Keratinocyte (primary cell): ENCODE measurements around the gene PAGE3. TPM values are rescaled to one million over a fixed set of nuclear protein-coding genes. Genes with fewer than 3 reads are reported as not detected.

Source experiments
- DNase-seq: peaks from one replicate; pipeline ENCODE4 v3.0.0-alpha.2; 2011; ENCODE audit warnings: low read depth, missing footprints, low spot score
- FAIRE-seq: peaks from 2 replicates; lab custom pipeline; 2011; peaks lifted over from hg19 to GRCh38; lab: Jason Lieb, UNC
- H2AFZ ChIP-seq: 2 replicates; pipeline ENCODE4 v1.6.0; 2012; ENCODE audit warnings: low read length, control low read depth, inconsistent platforms; ENCODE audit not compliant: control insufficient read depth
- H3K27ac ChIP-seq: 2 replicates; pipeline ENCODE4 v1.5.1; 2011; ENCODE audit warnings: low read length; ENCODE audit not compliant: control insufficient read depth, insufficient read depth
- H3K27me3 ChIP-seq: 3 replicates; pipeline ENCODE4 v1.6.0; 2011; ENCODE audit warnings: low read length; ENCODE audit not compliant: control insufficient read depth, insufficient read depth; ENCODE audit errors: extremely low read depth
- H3K36me3 ChIP-seq, 2 experiments: 2 replicates in 1 of 2; 3 replicates in 1 of 2; pipeline ENCODE4 v1.5.1; 2011; ENCODE audit warnings: low read length in 2 of 2, mild to moderate bottlenecking in 1 of 2; ENCODE audit not compliant: control insufficient read depth in 2 of 2, insufficient read depth in 2 of 2; ENCODE audit errors: extremely low read depth in 1 of 2
- H3K4me1 ChIP-seq: 3 replicates; pipeline ENCODE4 v1.5.1; 2011; ENCODE audit warnings: low read length; ENCODE audit not compliant: control insufficient read depth, insufficient read depth; ENCODE audit errors: extremely low read depth
- H3K4me2 ChIP-seq: 3 replicates; pipeline ENCODE4 v1.6.0; 2011; ENCODE audit warnings: low read depth, low read length; ENCODE audit not compliant: control insufficient read depth, insufficient read depth; ENCODE audit errors: extremely low read depth
- H3K4me3 ChIP-seq, 3 experiments: fragments of 200-600 bp in 1 of 3; sonication (generic) in 1 of 3; 2 replicates in 2 of 3; 3 replicates in 1 of 3; pipeline ENCODE4 v1.5.1; 2011 to 2016; ENCODE audit warnings: low read length in 3 of 3, mild to moderate bottlenecking in 3 of 3, control low read depth in 2 of 3, inconsistent platforms in 1 of 3, low read depth in 1 of 3, mixed read lengths in 1 of 3, mixed run types in 1 of 3, moderate library complexity in 1 of 3; ENCODE audit not compliant: control insufficient read depth in 2 of 3, insufficient read depth in 2 of 3; ENCODE audit errors: extremely low read depth in 1 of 3
- H3K79me2 ChIP-seq: 2 replicates; pipeline ENCODE4 v1.6.0; 2012; ENCODE audit warnings: low read length; ENCODE audit not compliant: control insufficient read depth, insufficient read depth
- H3K9ac ChIP-seq: 3 replicates; pipeline ENCODE4 v1.6.0; 2011; ENCODE audit warnings: low read length; ENCODE audit not compliant: control insufficient read depth, insufficient read depth; ENCODE audit errors: extremely low read depth
- H3K9me1 ChIP-seq: 3 replicates; pipeline ENCODE4 v1.6.0; 2011; ENCODE audit warnings: low read length; ENCODE audit not compliant: control insufficient read depth, insufficient read depth; ENCODE audit errors: extremely low read depth
- H3K9me3 ChIP-seq: 2 replicates; pipeline ENCODE4 v1.5.1; 2012; ENCODE audit warnings: low read depth, low read length; ENCODE audit not compliant: control insufficient read depth
- H4K20me1 ChIP-seq: 3 replicates; pipeline ENCODE4 v1.6.0; 2011; ENCODE audit warnings: low read length; ENCODE audit not compliant: control insufficient read depth, insufficient read depth; ENCODE audit errors: extremely low read depth
- CTCF ChIP-seq, 3 experiments: IDR thresholded peaks in 1 of 3; conservative IDR thresholded peaks in 1 of 3; optimal IDR thresholded peaks in 1 of 3; 2 replicates in 2 of 3; 3 replicates in 1 of 3; pipeline versions ENCODE3 to v1.5.1; 2011; ENCODE audit warnings: low read length in 3 of 3, mild to moderate bottlenecking in 3 of 3, moderate library complexity in 2 of 3, control low read depth in 1 of 3, inconsistent platforms in 1 of 3; ENCODE audit not compliant: insufficient read depth in 2 of 3; ENCODE audit errors: extremely low read depth in 1 of 3
- EZH2 ChIP-seq: IDR thresholded peaks from one replicate; pipeline ENCODE4 v1.6.1; 2012; ENCODE audit warnings: inconsistent platforms, mild to moderate bottlenecking, low read length, moderate library complexity
- dilution Hi-C: fragments of 300-500 bp; cut with MboI; formaldehyde crosslinking; loops from one replicate; pipeline ENCODE4 v1.7.0; 2020; ENCODE audit warnings: low sequenced_read_pairs; ENCODE audit not compliant: extremely low pct_ligation_motif_present
- polyA plus RNA-seq, 5 experiments: library from polyadenylated mRNA; depleted of rRNA in 3 of 5; stranded (reverse) in 3 of 5; stranded (forward) in 1 of 5; unstranded in 1 of 5; fragments of >200 nt; gene quantifications; 1 replicate in 1 of 5; 2 replicates in 3 of 5; 3 replicates in 1 of 5; pipeline versions ENCODE4 v1.2.1 to v1.2.3, GENCODE V29; 2011 to 2012; ENCODE audit warnings: missing spikeins in 2 of 5, low read depth in 1 of 5, low replicate concordance in 1 of 5

Gene PAGE3
- polyA plus RNA-seq, 1 donor (not counting 4 experiments of a cell fraction or from before 2014, with no cell fraction given): not detected

DNA sequence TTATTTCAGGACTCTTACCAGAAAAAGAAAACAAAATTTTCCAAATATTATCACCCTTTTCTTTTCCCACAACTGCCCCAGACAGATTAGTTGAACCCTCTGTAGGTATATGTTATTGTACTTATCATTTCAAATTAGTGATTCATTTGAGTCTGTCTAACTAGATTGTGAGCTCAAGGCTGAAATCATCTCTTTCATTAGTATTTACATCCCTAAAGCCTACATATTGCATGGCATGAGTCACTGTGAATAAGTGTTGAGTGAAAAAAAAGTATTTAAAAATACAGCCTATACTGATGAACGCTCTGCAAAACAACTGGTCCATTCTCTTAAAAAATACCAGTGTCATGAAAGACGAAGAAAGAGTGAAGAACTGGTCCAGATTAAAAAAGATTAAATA lies 3.9 kb downstream of the PAGE3 start:
- Histone ChIP-seq H3K27ac (no peak overlapping the region), H3K36me3 (no peaks in the 10 kb centered on the region), H3K9ac (no peak overlapping the region), H4K20me1 (no peaks in the 10 kb centered on the region), H3K9me3 (peaks cover 2% of the 10 kb centered on the region), H3K27me3 (no peaks in the 10 kb centered on the region), H2AFZ (no peak overlapping the region), H3K4me1 (no peaks in the 10 kb centered on the region), H3K4me3 (no peak overlapping the region), H3K79me2 (no peaks in the 10 kb centered on the region), H3K4me2 (no peak overlapping the region), H3K9me1 (no peaks in the 10 kb centered on the region)
- FAIRE-seq (no peak), DNase-seq (no peak)
- dilution Hi-C loops: no loop called here
- no peak for TF ChIP-seq CTCF (optimal IDR thresholded peaks at IDR 0.05 in 1 of 3, IDR thresholded peaks at IDR 0.05 in 1 of 3, conservative IDR thresholded peaks at IDR 0.05 in 1 of 3; ENCODE audit: extremely low read depth in 1 of 3, insufficient read depth in 2 of 3, low read length in 3 of 3)
- TF ChIP-seq EZH2: no peak

- TF ChIP-seq EZH2: no peak
- no peak for TF ChIP-seq CTCF (optimal IDR thresholded peaks at IDR 0.05 in 1 of 3, IDR thresholded peaks at IDR 0.05 in 1 of 3, conservative IDR thresholded peaks at IDR 0.05 in 1 of 3; ENCODE audit: extremely low read depth in 1 of 3, insufficient read depth in 2 of 3, low read length in 3 of 3)
- dilution Hi-C loops: no loop called here
- no peak overlapping the region for H3K4me3 ChIP-seq
- no peaks in the 10 kb centered on the region for H3K9me3 ChIP-seq
- no peak overlapping the region for H2AFZ ChIP-seq
- FAIRE-seq (no peak), DNase-seq (no peak)
- H3K9ac ChIP-seq: no peak overlapping the region
- no peak overlapping the region for H3K4me2 ChIP-seq
- no peaks in the 10 kb centered on the region for H3K4me1 ChIP-seq
- no peaks in the 10 kb centered on the region for H3K27me3 ChIP-seq
- H3K9me1 ChIP-seq: no peaks in the 10 kb centered on the region
- no peaks in the 10 kb centered on the region for H4K20me1 ChIP-seq
- H3K79me2 ChIP-seq: no peaks in the 10 kb centered on the region
- H3K27ac ChIP-seq: no peak overlapping the region
- no peaks in the 10 kb centered on the region for H3K36me3 ChIP-seq
Observed at GRCh38 chrX:55253528-55253927, 11.2 kb downstream of the PAGE3 start.
